GM21576 (cell line): Measurements from ENCODE around the gene NOL7.

ENCODE experiments used
- ATAC-seq: cut with Tn5 transposase; IDR thresholded peaks from one replicate; pipeline ENCODE4 v1.9.1; 2021; ENCODE audit warnings: mild to moderate bottlenecking, moderate library complexity; ENCODE audit not compliant: unreplicated experiment

Gene NOL7

DNA sequence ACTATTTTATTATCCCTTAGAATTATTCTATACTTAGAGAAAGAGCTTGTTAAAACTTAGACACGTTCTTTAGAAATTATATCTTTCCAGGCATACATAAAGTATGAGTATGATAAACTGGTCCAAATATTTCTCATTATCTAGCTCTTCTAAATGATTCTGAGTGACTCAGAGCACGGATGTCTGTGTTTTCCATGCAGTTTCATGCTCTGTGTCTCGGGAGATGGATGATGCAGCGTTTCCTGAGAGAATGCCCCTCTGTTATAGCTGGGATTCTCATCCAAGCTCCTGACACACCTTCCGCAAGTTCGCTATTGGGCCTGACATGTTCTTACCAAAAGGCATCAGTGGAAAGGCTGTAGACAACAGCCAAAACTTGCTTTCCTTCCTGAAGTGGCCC is 21.4 kb upstream of the NOL7 start:
- no peak for ATAC-seq

GRCh38 chr6:13597073-13597472 is 18.1 kb upstream of the NOL7 start:
- ATAC-seq, result no peak

GRCh38 chr6:13600036-13600435 is 15.1 kb upstream of the NOL7 start:
- no peak for ATAC-seq

DNA sequence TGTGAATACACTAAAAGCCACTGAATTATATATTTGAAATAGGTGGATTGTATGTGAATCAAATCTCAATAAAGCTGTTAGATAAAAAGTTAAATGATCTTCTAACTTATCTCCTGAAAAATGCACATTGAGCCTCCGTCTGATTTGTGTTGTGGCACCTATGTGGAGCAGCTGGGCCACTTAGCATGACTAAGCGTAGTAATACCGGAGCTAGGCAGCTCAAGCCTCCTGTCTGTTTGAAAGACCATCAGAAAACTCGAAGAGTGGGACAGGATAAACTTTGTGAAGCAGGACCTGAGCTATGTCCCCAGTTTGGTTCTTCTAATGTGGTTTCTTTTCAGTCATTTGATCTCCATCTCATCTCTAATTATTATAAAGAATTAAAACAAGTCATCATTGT is 11.0 kb upstream of the NOL7 start:
- ATAC-seq, result no peak

- ATAC-seq, result no peak
Measured at GRCh38 chr6:13604546-13605416, 10.4 kb upstream of the NOL7 start.

DNA sequence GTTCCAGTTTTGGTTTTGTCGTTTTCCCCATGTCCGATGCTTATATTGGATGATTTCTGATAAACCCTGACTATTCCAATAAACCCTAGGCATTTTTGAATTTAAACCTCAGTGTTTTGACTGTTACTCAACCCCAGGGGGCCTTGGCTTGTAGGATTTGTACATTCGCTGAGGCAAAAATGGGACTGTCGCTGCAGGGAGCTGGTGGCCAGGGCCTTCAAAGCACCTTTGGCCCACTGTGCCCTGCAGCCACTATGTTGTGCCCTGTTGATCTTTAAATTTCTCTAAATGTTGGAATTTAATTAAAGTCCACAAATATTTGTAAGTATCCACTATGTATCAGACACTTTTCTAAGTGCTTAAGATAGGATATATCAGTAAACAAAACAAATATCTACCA is 9.5 kb upstream of the NOL7 start:
- ATAC-seq, result no peak

GRCh38 chr6:13611715-13612114 is 3.4 kb upstream of the NOL7 start:
- ATAC-seq, result no peak

GRCh38 chr6:13613029-13613594 is 2.0 kb upstream of the NOL7 start:
- no peak for ATAC-seq

DNA sequence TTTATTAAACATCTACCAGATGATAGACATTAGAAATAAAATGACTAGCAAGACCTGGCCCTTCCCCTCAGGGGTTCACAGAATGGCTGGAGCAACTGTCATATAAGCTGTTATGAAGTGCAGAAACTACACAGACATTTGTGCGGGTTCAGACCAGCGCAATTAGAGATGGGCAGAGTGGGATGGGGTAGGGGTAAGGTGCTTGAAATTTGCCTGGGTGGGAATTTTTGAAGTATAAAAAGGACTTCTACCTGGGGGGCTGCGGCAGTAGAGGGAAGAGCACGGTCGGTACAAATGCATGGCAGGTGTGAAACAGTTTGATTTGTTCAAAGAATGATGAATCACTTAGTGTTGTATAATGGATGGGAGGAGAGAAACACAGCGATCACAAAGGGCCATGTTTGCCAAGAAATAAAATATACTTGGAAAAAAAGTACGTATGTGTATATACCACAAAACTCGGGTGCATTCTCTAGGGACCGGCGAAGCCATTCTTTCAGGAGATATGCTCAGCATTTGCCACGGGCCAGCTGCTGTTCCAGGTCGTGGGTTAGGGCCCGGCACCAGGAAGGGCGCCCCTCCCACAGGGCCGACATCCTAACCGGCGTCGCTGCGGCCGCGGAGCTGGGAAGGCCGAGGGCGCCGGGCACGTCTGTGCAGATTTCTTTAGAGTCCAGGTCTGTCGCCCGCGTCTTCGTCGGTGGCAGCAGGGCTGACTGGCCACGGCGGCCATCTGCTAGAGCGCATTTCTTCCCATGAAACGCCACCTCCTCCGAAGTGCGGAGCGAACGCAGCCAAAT is 809 bp upstream of the NOL7 start:
- peak; percentile 13 for ATAC-seq

- no peak for ATAC-seq
Measured at GRCh38 chr6:13615792-13616120, 621 bp downstream of the NOL7 start.

GRCh38 chr6:13617066-13617465 is 1.9 kb downstream of the NOL7 start:
- no peak for ATAC-seq

GRCh38 chr6:13624871-13625288 is 9.7 kb downstream of the NOL7 start:
- ATAC-seq, result no peak

GRCh38 chr6:13629459-13630116 is 14.5 kb downstream of the NOL7 start:
- ATAC-seq, result no peak

DNA sequence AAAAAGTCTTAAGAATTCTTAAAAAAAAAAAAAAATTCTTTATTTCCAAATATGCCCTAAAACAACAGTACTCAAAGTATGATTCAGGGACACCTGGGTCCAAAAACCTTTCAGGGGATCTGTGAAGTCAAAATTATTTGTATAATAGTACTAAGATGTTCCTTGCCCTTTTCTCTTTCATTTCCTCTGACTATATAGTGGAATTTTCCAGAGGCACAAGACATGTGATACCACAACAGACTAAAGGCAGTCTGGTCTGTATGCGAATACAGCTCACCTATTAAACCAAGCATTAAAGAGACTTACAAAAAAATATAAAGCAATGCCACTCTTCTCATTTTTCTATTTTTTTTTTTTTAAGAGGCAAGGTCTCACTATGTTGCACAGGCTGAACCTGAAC is 15.4 kb downstream of the NOL7 start:
- no peak for ATAC-seq

DNA sequence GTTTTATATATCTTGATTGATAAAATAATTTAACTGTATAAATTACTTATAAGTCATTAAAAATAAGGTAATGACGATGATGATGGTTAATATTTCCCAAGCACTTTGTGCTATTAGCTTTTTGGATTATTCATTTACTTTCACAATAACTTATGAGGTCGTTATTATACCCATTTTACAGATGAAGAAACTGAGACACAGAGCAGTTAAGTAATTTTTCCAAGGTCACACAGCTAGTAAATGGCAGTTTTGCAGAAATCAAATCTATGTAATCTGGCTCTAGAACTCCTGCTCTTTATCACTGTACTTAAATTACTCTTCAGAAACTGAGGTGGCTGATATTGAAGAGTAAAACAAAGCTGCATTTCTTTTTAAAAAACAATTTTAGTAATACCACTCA is 18.2 kb downstream of the NOL7 start:
- ATAC-seq, result no peak

- no peak for ATAC-seq
Measured at GRCh38 chr6:13635948-13636658, 21.0 kb downstream of the NOL7 start.

- ATAC-seq, result no peak
Measured at GRCh38 chr6:13638014-13638413, 22.9 kb downstream of the NOL7 start.

DNA sequence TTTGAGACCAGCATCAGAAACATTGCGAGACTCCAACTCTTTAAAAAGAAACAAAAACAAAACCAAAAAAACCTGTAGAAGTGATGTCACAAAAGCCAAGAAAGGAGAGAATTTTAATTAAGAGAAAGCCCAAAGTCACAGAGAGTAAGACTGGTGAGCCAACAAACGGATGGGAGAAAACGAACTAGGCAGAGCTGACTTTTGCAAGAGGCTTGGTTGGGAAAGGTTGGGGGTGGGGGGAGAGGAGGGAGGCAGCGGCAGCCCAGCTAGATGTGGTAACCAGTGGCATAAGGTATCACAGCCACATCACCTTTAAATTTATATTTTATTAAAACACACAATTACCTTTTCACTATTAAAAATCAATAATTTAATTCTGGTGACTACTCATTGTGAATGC is 23.5 kb downstream of the NOL7 start:
- no peak for ATAC-seq

- no peak for ATAC-seq
Measured at GRCh38 chr6:13641315-13641714, 26.2 kb downstream of the NOL7 start.

GRCh38 chr6:13643125-13643524 is 28.0 kb downstream of the NOL7 start:
- ATAC-seq, result no peak

- no peak for ATAC-seq
Measured at GRCh38 chr6:13648850-13649249, 33.7 kb downstream of the NOL7 start.
